Measurements from ENCODE around the gene KCNIP1. TPM values are rescaled to one million over a fixed set of nuclear protein-coding genes. Genes with fewer than 3 reads are reported as not detected.

KCNIP1 gene
- polyA plus RNA-seq, 1 donor from 2014 or later = 13.8 TPM

GRCh38 chr5:170491479-170491878 is 12.3 kb upstream of the KCNIP1 start:
- no peak overlapping the region for H2AFZ ChIP-seq (ENCODE audit: low read depth, low read length)
- H3K9me2 ChIP-seq (ENCODE audit: insufficient read depth, low read length) = no peaks in the 10 kb centered on the region
- H3K9me3 ChIP-seq (ENCODE audit: low read length) = no peaks in the 10 kb centered on the region
- no peaks in the 10 kb centered on the region for H3K27me3 ChIP-seq (ENCODE audit: insufficient read depth, low read depth, low read length)
- H3K79me2 ChIP-seq (replicated peaks; ENCODE audit: insufficient read depth, low read length) = no peaks in the 10 kb centered on the region
- H3K9ac ChIP-seq (ENCODE audit: low read length) = no peak overlapping the region
- H4K20me1 ChIP-seq (ENCODE audit: insufficient read depth) = no peaks in the 10 kb centered on the region
- H3K4me3 ChIP-seq (ENCODE audit: low read length) = no peak overlapping the region
- no peaks in the 10 kb centered on the region for H3F3A ChIP-seq (ENCODE audit: insufficient read depth, low read length, poor library complexity, severe bottlenecking)
- H3K36me3 ChIP-seq (ENCODE audit: insufficient read depth, low read length) = no peaks in the 10 kb centered on the region
- no peak overlapping the region for H3K27ac ChIP-seq (ENCODE audit: low read length)
- no peak overlapping the region for H3K4me2 ChIP-seq (ENCODE audit: low read length)
- TF ChIP-seq RAD21 (conservative IDR thresholded peaks at IDR 0.05) (no peak), CTCF (IDR thresholded peaks at IDR 0.05; ENCODE audit: poor library complexity, severe bottlenecking) (no peak), SMC3 (conservative IDR thresholded peaks at IDR 0.05; ENCODE audit: poor library complexity) (no peak), TAF1 (IDR thresholded peaks at IDR 0.05; ENCODE audit: low read depth) (no peak), POLR2AphosphoS5 (IDR thresholded peaks at IDR 0.05) (no peak), EP300 (conservative IDR thresholded peaks at IDR 0.05; ENCODE audit: poor library complexity, severe bottlenecking) (no peak), MXI1 (conservative IDR thresholded peaks at IDR 0.05; ENCODE audit: poor library complexity, severe bottlenecking) (no peak), EZH2 (IDR thresholded peaks at IDR 0.05; ENCODE audit: borderline replicate concordance, insufficient read depth, low read length, poor library complexity, severe bottlenecking) (no peak), REST (IDR thresholded peaks at IDR 0.05; ENCODE audit: borderline replicate concordance) (no peak)

GRCh38 chr5:170493028-170493820 is 10.6 kb upstream of the KCNIP1 start:
- TF ChIP-seq TAF1 (IDR thresholded peaks at IDR 0.05; ENCODE audit: low read depth) (no peak), POLR2AphosphoS5 (IDR thresholded peaks at IDR 0.05) (no peak), SMC3 (conservative IDR thresholded peaks at IDR 0.05; ENCODE audit: poor library complexity) (no peak), RAD21 (conservative IDR thresholded peaks at IDR 0.05) (no peak), EP300 (conservative IDR thresholded peaks at IDR 0.05; ENCODE audit: poor library complexity, severe bottlenecking) (no peak), MXI1 (conservative IDR thresholded peaks at IDR 0.05; ENCODE audit: poor library complexity, severe bottlenecking) (no peak), EZH2 (IDR thresholded peaks at IDR 0.05; ENCODE audit: borderline replicate concordance, insufficient read depth, low read length, poor library complexity, severe bottlenecking) (no peak), CTCF (IDR thresholded peaks at IDR 0.05; ENCODE audit: poor library complexity, severe bottlenecking) (no peak), REST (IDR thresholded peaks at IDR 0.05; ENCODE audit: borderline replicate concordance) (no peak)
- Histone ChIP-seq H3F3A (ENCODE audit: insufficient read depth, low read length, poor library complexity, severe bottlenecking) (no peaks in the 10 kb centered on the region), H3K27ac (ENCODE audit: low read length) (no peak overlapping the region), H3K79me2 (replicated peaks; ENCODE audit: insufficient read depth, low read length) (no peaks in the 10 kb centered on the region), H2AFZ (ENCODE audit: low read depth, low read length) (no peak overlapping the region), H3K4me3 (ENCODE audit: low read length) (no peak overlapping the region), H3K9me2 (ENCODE audit: insufficient read depth, low read length) (no peaks in the 10 kb centered on the region), H3K27me3 (ENCODE audit: insufficient read depth, low read depth, low read length) (no peaks in the 10 kb centered on the region), H3K9me3 (ENCODE audit: low read length) (no peaks in the 10 kb centered on the region), H4K20me1 (ENCODE audit: insufficient read depth) (no peaks in the 10 kb centered on the region), H3K9ac (ENCODE audit: low read length) (no peak overlapping the region), H3K36me3 (ENCODE audit: insufficient read depth, low read length) (no peaks in the 10 kb centered on the region), H3K4me2 (ENCODE audit: low read length) (no peak overlapping the region)
